Spleen (tissue), 11 donors: ENCODE data around the gene NDUFAF8. TPM values are rescaled to one million over a fixed set of nuclear protein-coding genes. Genes with fewer than 3 reads are reported as not detected.
A peak's percentile ranks its signal among the peaks of the same experiment; 100 is the strongest.

Experiments used
- DNase-seq: peaks from one replicate; pipeline ENCODE4 v3.0.0-alpha.2; 2020
- H3K27ac ChIP-seq, 8 donors: fragments of 200-600 bp; sonication (generic) in 7 of 8; 1 replicate in 4 of 8; 2 replicates in 4 of 8; pipeline versions ENCODE4 v1.5.0 to v1.8.0; 2016 to 2021; ENCODE audit warnings: inconsistent platforms in 4 of 8, mild to moderate bottlenecking in 4 of 8, moderate library complexity in 1 of 8
- H3K27me3 ChIP-seq, 7 donors: fragments of 200-600 bp; sonication (generic) in 6 of 7; replicated peaks in 1 of 7; 1 replicate in 4 of 7; 2 replicates in 3 of 7; pipeline versions ENCODE4 v1.5.0 to v1.8.0; 2016 to 2021; ENCODE audit warnings: inconsistent platforms in 3 of 7, mild to moderate bottlenecking in 1 of 7
- H3K36me3 ChIP-seq, 6 donors: fragments of 200-600 bp; sonication (generic) in 5 of 6; 1 replicate in 4 of 6; 2 replicates in 2 of 6; pipeline versions ENCODE4 v1.5.0 to v1.8.0; 2016 to 2021; ENCODE audit warnings: inconsistent platforms in 2 of 6
- H3K4me1 ChIP-seq, 6 donors: fragments of 200-600 bp; sonication (generic) in 5 of 6; 1 replicate in 3 of 6; 2 replicates in 3 of 6; pipeline versions ENCODE4 v1.5.0 to v1.8.0; 2016 to 2021; ENCODE audit warnings: inconsistent platforms in 3 of 6
- H3K4me3 ChIP-seq, 8 donors: fragments of 200-600 bp; sonication (generic) in 7 of 8; 1 replicate in 4 of 8; 2 replicates in 4 of 8; pipeline versions ENCODE4 v1.5.0 to v1.8.0; 2016 to 2021; ENCODE audit warnings: inconsistent platforms in 4 of 8, mild to moderate bottlenecking in 4 of 8, moderate library complexity in 2 of 8
- H3K9me3 ChIP-seq, 8 donors: fragments of 200-600 bp; sonication (generic) in 7 of 8; 1 replicate in 4 of 8; 2 replicates in 4 of 8; pipeline versions ENCODE4 v1.5.0 to v1.8.0; 2016 to 2021; ENCODE audit warnings: inconsistent platforms in 4 of 8
- CTCF ChIP-seq, 11 experiments: fragments of 200-600 bp in 7 of 11; fragments of 450-650 bp in 4 of 11; sonication (generic) in 4 of 11; IDR thresholded peaks in 8 of 11; conservative IDR thresholded peaks in 3 of 11; 1 replicate in 7 of 11; 2 replicates in 4 of 11; pipeline versions ENCODE4 v1.4.0 to v1.8.0; 2016 to 2021; ENCODE audit warnings: antibody characterized with exemption in 11 of 11, inconsistent platforms in 4 of 11, mild to moderate bottlenecking in 1 of 11
- POLR2A ChIP-seq, 3 donors: fragments of 450-650 bp; IDR thresholded peaks; one replicate each; pipeline ENCODE4 v1.5.1; 2017; ENCODE audit warnings: antibody characterized with exemption in 3 of 3, mild to moderate bottlenecking in 1 of 3
- POLR2AphosphoS5 ChIP-seq, 3 donors: sonication (generic); formaldehyde crosslinking; IDR thresholded peaks; one replicate each; pipeline ENCODE4 v1.5.1; 2017; ENCODE audit warnings: antibody characterized with exemption in 3 of 3
- WGBS, 5 donors: extraction: QIAGEN DNeasy Blood & Tissue Kit in 3 of 5; methylation state at CpG; one replicate each; pipeline versions ENCODE4 v1.1.5 to v1.1.7; 2013 to 2018; 5-methylcytosine and 5-hydroxymethylcytosine counted together
- intact Hi-C: fragments of 100-400 bp; cut with DNase I; formaldehyde crosslinking; loops from one replicate; pipeline ENCODE4 v1.15.0; 2023; ENCODE audit warnings: low total_unique reads
- polyA plus RNA-seq, 3 donors: library from polyadenylated mRNA; stranded (reverse); fragments of 200-250 nt; gene quantifications; one replicate each; pipeline ENCODE4 v1.2.1, GENCODE V29; 2013
- total RNA-seq, 7 donors: library from RNA; depleted of rRNA in 3 of 7; stranded (reverse); fragments of >200 nt in 3 of 7; fragmentation: NEBNext Ultra II Directional in 4 of 7; extraction: Animal tissue kit (Norgen Biotek cat#: 25700) in 4 of 7; gene quantifications; one replicate each; pipeline versions ENCODE4 v1.1.0 to v1.2.1, GENCODE V29; 2016 to 2021
- donor health status: healthy with polysubstance abuse.
- donor health status: DM: no; HTN: no; CAD: no; lungs with moderate emphysema.
- donor health status: DM: no; HTN: no; CAD: no.
- donor health status: Bipolar disorder and iron deficiency.
- donor health status: healthy.
- donor health status: DM: no; HTN: no; CAD: no.
- donor health status: DM: yes; HTN: yes; CAD: no.

NDUFAF8 gene
- total and polyA plus RNA-seq, 10 donors = 22.0 to 57.6 (median 39.5) TPM

- Histone ChIP-seq H3K4me3 (no peak overlapping the region), H3K36me3 (peaks cover 0 to 64% (median 10%) of the 10 kb centered on the region in 6 donors), H3K27me3 (no peaks in the 10 kb centered on the region), H3K9me3 (no peaks in the 10 kb centered on the region), H3K4me1 (peaks cover 2 to 52% (median 33%) of the 10 kb centered on the region in 6 donors), H3K27ac (no peak overlapping the region)
- 64 to 82% (median 76%) methylated on average over 13 to 25 of the region's 25 CpGs for WGBS, 5 donors
- intact Hi-C loops = no loop called here
- TF ChIP-seq POLR2AphosphoS5 (IDR thresholded peaks at IDR 0.05) = peak in 2 of 3 donors; percentile 25 to 65
- no peak for TF ChIP-seq CTCF (IDR thresholded peaks at IDR 0.05 in 8 of 11, conservative IDR thresholded peaks at IDR 0.05 in 3 of 11)
- DNase-seq = peak; percentile 70
Observed at GRCh38 chr17:81245024-81245664, 6.0 kb downstream of the NDUFAF8 start.

GRCh38 chr17:81245665-81246342, 6.7 kb downstream of the NDUFAF8 start:
- Histone ChIP-seq H3K4me3 (no peak overlapping the region), H3K27me3 (no peaks in the 10 kb centered on the region), H3K27ac (no peak overlapping the region), H3K4me1 (peaks cover 0 to 45% (median 26%) of the 10 kb centered on the region in 6 donors), H3K9me3 (no peaks in the 10 kb centered on the region), H3K36me3 (peaks cover 0 to 71% (median 16%) of the 10 kb centered on the region in 6 donors)
- TF ChIP-seq POLR2A (IDR thresholded peaks at IDR 0.05) (no peak), POLR2AphosphoS5 (IDR thresholded peaks at IDR 0.05) (peak in 1 of 3 donors; percentile 64)
- intact Hi-C loops = no loop called here
- WGBS, 5 donors = 85 to 97% (median 88%) methylated on average over 19 to 37 of the region's 37 CpGs
- DNase-seq = peak; percentile 75

GRCh38 chr17:81246343-81246670, 7.2 kb downstream of the NDUFAF8 start:
- Histone ChIP-seq H3K4me3 (no peak overlapping the region), H3K36me3 (peaks cover 0 to 71% (median 21%) of the 10 kb centered on the region in 6 donors), H3K27me3 (no peaks in the 10 kb centered on the region), H3K9me3 (no peaks in the 10 kb centered on the region), H3K4me1 (peaks cover 0 to 42% (median 22%) of the 10 kb centered on the region in 6 donors), H3K27ac (no peak overlapping the region)
- no peak for DNase-seq
- WGBS, 5 donors = 89 to 96% (median 95%) methylated on average over 4 to 10 of the region's 10 CpGs
- intact Hi-C loops = no loop called here
- no peak for TF ChIP-seq POLR2AphosphoS5 (IDR thresholded peaks at IDR 0.05)
- TF ChIP-seq CTCF (IDR thresholded peaks at IDR 0.05 in 8 of 11, conservative IDR thresholded peaks at IDR 0.05 in 3 of 11) = no peak
- TF ChIP-seq POLR2A (IDR thresholded peaks at IDR 0.05) = no peak

GRCh38 chr17:81246679-81247338, 7.7 kb downstream of the NDUFAF8 start:
- DNase-seq = peak; percentile 77
- peak; percentile 14 to 69 (median 19) for TF ChIP-seq POLR2AphosphoS5 (IDR thresholded peaks at IDR 0.05)
- TF ChIP-seq POLR2A (IDR thresholded peaks at IDR 0.05) = no peak
- Histone ChIP-seq H3K4me3 (no peak overlapping the region), H3K9me3 (no peaks in the 10 kb centered on the region), H3K27ac (no peak overlapping the region), H3K36me3 (peaks cover 0 to 72% (median 26%) of the 10 kb centered on the region in 6 donors), H3K27me3 (no peaks in the 10 kb centered on the region), H3K4me1 (peaks cover 0 to 42% (median 17%) of the 10 kb centered on the region in 6 donors)
- 92 to 96% (median 95%) methylated on average over 12 to 28 of the region's 28 CpGs for WGBS, 5 donors
- intact Hi-C loops = no loop called here
